ENCODE measurements around the gene ATXN7L3. TPM values are rescaled to one million over a fixed set of nuclear protein-coding genes. Genes with fewer than 3 reads are reported as not detected.

Gene ATXN7L3
- total and polyA plus RNA-seq, 2 donors from 2014 or later: 20.0 to 64.8 TPM

DNA sequence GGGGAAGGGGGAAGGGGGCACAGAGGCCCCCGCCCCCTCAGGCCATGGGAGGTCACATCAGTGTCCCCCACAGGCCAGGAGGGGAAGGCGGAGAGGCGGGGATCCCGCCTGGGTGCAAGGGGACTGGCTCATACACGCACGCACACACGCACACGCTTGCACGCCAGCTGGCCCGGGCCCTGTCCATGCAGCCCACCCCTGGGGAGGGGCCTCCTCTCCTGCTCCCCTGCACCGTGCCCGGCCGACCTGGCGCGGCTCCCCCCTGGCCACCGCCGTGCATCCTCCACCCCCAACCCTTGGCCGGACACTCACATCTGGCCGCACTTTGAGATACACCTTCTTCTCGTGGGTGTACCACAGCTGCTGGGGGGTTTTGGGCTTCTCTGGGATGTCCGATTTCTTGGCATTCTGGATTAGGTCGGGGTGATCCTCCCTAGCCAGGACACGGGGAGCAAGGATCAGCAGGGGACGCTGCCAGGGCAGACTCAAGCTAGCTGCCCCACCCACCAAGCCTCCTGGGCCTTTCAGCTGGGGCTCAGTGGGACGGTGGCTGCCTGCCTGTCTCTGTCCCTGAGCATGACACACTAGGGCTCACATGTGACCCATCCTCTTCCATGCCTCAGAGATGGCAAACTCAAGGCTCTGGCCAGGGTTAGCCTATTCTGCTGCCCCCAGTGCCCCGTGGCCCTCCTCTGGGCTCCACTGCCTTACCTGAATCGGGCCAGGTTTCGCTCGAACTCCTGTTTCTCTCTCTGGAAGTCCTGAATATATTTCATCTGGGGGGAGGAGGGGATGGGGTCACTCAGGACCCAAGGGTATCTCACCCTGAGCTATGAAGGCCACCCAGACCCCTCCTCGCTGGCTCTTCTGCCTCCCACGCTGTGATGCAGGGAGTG lies 13.1 kb upstream of the ATXN7L3 start:
- peaks cover 36 to 57% (median 51%) of the 10 kb centered on the region in 3 donors for H3K36me3 ChIP-seq (ENCODE audit: control insufficient read depth in 2 of 3, insufficient read depth in 3 of 3, low read length in 3 of 3)
- no peak overlapping the region for H3K9ac ChIP-seq (ENCODE audit: low read length in 3 of 3)
- no peak overlapping the region for H3K27ac ChIP-seq (ENCODE audit: low read depth in 2 of 2, low read length in 2 of 2)
- intact Hi-C loops (cut with DNase I): loop anchor here (5.0 kb wide), 1 partner anchor 115 kb away; no protein-coding TSS in a partner anchor
- DNase-seq: no peak
- no peaks in the 10 kb centered on the region for H3K27me3 ChIP-seq (ENCODE audit: control insufficient read depth, insufficient read depth, low read length)
- FAIRE-seq: no peak
- H3K4me3 ChIP-seq (ENCODE audit: low read length in 3 of 3): no peak overlapping the region
- no peaks in the 10 kb centered on the region for H3K9me3 ChIP-seq (ENCODE audit: control insufficient read depth in 2 of 3, insufficient read depth in 1 of 3, low read length in 3 of 3)
- peaks cover 3 to 23% (median 12%) of the 10 kb centered on the region in 3 donors for H3K4me1 ChIP-seq (ENCODE audit: control insufficient read depth in 2 of 3, insufficient read depth in 2 of 3, low read depth in 1 of 3, low read length in 3 of 3)
- TF ChIP-seq, protein P1, sequence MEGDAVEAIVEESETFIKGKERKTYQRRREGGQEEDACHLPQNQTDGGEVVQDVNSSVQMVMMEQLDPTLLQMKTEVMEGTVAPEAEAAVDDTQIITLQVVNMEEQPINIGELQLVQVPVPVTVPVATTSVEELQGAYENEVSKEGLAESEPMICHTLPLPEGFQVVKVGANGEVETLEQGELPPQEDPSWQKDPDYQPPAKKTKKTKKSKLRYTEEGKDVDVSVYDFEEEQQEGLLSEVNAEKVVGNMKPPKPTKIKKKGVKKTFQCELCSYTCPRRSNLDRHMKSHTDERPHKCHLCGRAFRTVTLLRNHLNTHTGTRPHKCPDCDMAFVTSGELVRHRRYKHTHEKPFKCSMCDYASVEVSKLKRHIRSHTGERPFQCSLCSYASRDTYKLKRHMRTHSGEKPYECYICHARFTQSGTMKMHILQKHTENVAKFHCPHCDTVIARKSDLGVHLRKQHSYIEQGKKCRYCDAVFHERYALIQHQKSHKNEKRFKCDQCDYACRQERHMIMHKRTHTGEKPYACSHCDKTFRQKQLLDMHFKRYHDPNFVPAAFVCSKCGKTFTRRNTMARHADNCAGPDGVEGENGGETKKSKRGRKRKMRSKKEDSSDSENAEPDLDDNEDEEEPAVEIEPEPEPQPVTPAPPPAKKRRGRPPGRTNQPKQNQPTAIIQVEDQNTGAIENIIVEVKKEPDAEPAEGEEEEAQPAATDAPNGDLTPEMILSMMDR (IDR thresholded peaks at IDR 0.05; ENCODE audit: borderline replicate concordance, extremely low read depth, insufficient read depth): no peak

DNA sequence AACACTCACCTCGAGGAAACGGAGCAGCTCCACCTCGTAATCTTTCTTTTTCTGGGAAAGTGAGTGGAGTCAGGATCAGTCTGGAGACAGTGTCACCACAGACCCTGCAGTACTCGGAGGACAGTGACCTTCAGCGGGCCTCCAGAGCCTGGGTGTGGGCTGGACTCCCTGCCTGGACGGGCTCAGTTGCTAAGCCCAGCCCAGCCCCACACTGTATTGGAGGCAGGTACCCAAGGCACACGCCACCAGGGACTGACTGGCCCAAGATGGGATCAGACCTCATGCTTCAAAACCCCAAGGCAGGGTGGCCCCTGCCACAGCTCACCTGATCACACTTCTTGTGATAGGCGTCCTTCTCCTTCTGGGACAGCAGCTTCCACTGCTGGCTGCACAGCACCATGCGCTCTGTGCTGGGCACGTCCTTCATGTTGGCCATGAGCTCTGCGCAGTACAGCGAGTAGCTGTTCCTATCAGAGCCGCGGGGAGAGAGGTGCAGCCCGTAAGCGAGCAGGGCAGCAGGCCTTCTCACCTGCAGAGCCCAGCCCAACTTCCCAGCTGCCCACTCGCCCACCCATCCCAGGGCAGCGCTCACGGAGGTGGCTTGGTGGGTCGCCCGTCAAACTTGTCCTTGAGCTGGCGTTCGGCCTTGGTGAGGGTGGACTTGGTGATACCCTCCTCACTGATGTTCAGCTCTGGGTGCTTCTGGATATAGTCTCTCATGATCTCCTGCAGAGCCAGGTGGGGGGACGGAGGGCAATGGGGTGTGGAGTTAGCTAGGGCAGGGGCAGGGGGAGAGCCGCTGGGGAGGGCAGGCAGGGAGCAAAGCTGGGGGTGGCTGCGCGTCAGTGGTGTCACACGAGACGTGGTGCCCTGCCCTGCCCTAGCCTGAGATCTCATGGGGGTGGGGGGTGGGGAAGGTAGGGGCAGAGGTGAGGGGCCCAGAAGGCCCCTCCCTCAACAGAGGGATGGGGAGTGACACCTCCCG lies 11.9 kb upstream of the ATXN7L3 start:
- FAIRE-seq: no peak
- H3K27me3 ChIP-seq (ENCODE audit: control insufficient read depth, insufficient read depth, low read length): no peaks in the 10 kb centered on the region
- peaks cover 33 to 62% (median 52%) of the 10 kb centered on the region in 3 donors for H3K36me3 ChIP-seq (ENCODE audit: control insufficient read depth in 2 of 3, insufficient read depth in 3 of 3, low read length in 3 of 3)
- DNase-seq: no peak
- H3K4me1 ChIP-seq (ENCODE audit: control insufficient read depth in 2 of 3, insufficient read depth in 2 of 3, low read depth in 1 of 3, low read length in 3 of 3): peaks cover 0 to 11% (median under 1%) of the 10 kb centered on the region in 3 donors
- H3K9ac ChIP-seq (ENCODE audit: low read length in 3 of 3): no peak overlapping the region
- H3K27ac ChIP-seq (ENCODE audit: low read depth in 2 of 2, low read length in 2 of 2): no peak overlapping the region
- H3K4me3 ChIP-seq (ENCODE audit: low read length in 3 of 3): no peak overlapping the region
- TF ChIP-seq, protein P1 (IDR thresholded peaks at IDR 0.05; ENCODE audit: borderline replicate concordance, extremely low read depth, insufficient read depth): no peak
- intact Hi-C loops (cut with DNase I): loop anchor here (5.0 kb wide), 1 partner anchor 116 kb away; no protein-coding TSS in a partner anchor
- no peaks in the 10 kb centered on the region for H3K9me3 ChIP-seq (ENCODE audit: control insufficient read depth in 2 of 3, insufficient read depth in 1 of 3, low read length in 3 of 3)

DNA sequence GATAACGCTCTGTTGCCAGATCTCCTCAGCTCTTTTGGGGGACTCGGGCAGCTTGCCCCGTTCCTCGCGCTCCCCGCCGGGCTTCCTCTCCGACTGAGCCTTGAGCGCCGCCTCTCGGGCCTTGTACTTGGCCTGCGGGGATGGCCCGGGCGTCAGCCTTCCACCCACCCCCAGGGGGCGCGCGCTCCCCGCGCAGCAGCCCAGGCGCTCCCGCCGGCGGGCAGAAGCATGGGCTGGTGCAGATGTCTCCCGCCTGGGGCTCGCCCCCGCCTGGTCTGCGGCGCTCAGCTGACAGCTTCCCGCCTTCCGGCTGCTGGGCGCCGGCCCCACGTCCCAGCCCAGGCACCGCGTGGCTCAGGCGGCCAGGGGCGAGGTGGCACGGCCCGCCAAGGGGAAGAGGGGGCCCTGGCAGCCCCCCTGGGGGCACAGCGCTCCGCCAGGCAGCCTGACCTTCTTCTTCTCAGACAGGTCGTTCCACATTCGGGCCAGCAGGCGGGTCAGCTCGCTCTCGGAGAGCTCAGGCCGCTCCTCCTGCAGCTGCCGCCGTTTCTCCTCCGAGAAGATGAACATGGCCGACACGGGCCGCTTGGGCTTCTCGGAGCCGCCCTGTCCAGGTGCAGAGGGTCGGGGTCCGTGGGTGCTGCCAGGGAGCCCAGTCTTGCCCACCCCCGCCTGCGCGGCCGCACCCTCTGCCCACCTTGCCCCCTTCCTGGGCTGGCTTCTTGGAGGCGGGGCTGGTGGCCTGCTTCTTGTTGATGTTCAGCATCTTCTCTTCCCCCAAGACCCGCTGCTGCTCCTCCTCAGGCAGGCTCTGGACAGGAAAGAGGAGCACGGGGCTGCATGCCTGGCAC lies 10.9 kb upstream of the ATXN7L3 start:
- peaks cover 0 to 5% (median 0%) of the 10 kb centered on the region in 3 donors for H3K4me1 ChIP-seq (ENCODE audit: control insufficient read depth in 2 of 3, insufficient read depth in 2 of 3, low read depth in 1 of 3, low read length in 3 of 3)
- DNase-seq: peak; percentile 89 to 94 (median 92)
- no peaks in the 10 kb centered on the region for H3K9me3 ChIP-seq (ENCODE audit: control insufficient read depth in 2 of 3, insufficient read depth in 1 of 3, low read length in 3 of 3)
- H3K9ac ChIP-seq (ENCODE audit: low read length in 3 of 3): peak overlapping the region in 1 of 3 donors; percentile 1
- no peaks in the 10 kb centered on the region for H3K27me3 ChIP-seq (ENCODE audit: control insufficient read depth, insufficient read depth, low read length)
- no peak overlapping the region for H3K27ac ChIP-seq (ENCODE audit: low read depth in 2 of 2, low read length in 2 of 2)
- TF ChIP-seq, protein P1 (IDR thresholded peaks at IDR 0.05; ENCODE audit: borderline replicate concordance, extremely low read depth, insufficient read depth): peak; percentile 96
- H3K4me3 ChIP-seq (ENCODE audit: low read length in 3 of 3): no peak overlapping the region
- intact Hi-C loops (cut with DNase I): loop anchor here (5.0 kb wide), 1 partner anchor 117 kb away; no protein-coding TSS in a partner anchor
- H3K36me3 ChIP-seq (ENCODE audit: control insufficient read depth in 2 of 3, insufficient read depth in 3 of 3, low read length in 3 of 3): peaks cover 23 to 52% (median 42%) of the 10 kb centered on the region in 3 donors
- no peak for FAIRE-seq
